DND-41 (cell line): ENCODE results near the gene RASSF10.

Source experiments
- ATAC-seq: fragments of 200-7000 bp; cut with Tn5 transposase; 3 replicates; pipeline ENCODE4 v1.9.1; 2021; ENCODE audit warnings: low read depth; ENCODE audit not compliant: insufficient read depth
- DNase-seq: peaks from one replicate; pipeline ENCODE4 v3.0.0-alpha.2; 2020
- H2AFZ ChIP-seq: 2 replicates; pipeline ENCODE4 v1.6.0; 2012; ENCODE audit warnings: low read depth, low read length
- H3K27ac ChIP-seq: 2 replicates; pipeline ENCODE4 v1.5.1; 2012; ENCODE audit warnings: low read length, inconsistent platforms
- H3K27me3 ChIP-seq: fragments of 200-600 bp; sonication (generic); 2 replicates; pipeline ENCODE4 v1.6.0; 2012; ENCODE audit warnings: low read length, mild to moderate bottlenecking, inconsistent platforms; ENCODE audit not compliant: insufficient read depth, poor library complexity
- H3K36me3 ChIP-seq: 2 replicates; pipeline ENCODE4 v1.5.1; 2012; ENCODE audit warnings: low read length, inconsistent platforms; ENCODE audit not compliant: insufficient read depth
- H3K4me1 ChIP-seq: 2 replicates; pipeline ENCODE4 v1.5.1; 2012; ENCODE audit warnings: mild to moderate bottlenecking, low read length; ENCODE audit not compliant: insufficient read depth
- H3K4me2 ChIP-seq: 2 replicates; pipeline ENCODE4 v1.6.0; 2012; ENCODE audit warnings: mild to moderate bottlenecking, moderate library complexity, low read length, inconsistent platforms; ENCODE audit not compliant: insufficient read depth
- H3K4me3 ChIP-seq, 2 experiments: fragments of 200-600 bp in 1 of 2; shearing (Covaris generic) in 1 of 2; 2 replicates each; pipeline ENCODE4 v1.5.1; 2012 to 2016; ENCODE audit warnings: inconsistent platforms in 2 of 2, low read length in 2 of 2, mild to moderate bottlenecking in 2 of 2, low read depth in 1 of 2, moderate library complexity in 1 of 2
- H3K79me2 ChIP-seq: 2 replicates; pipeline ENCODE4 v1.6.0; 2012; ENCODE audit warnings: low read length, inconsistent platforms; ENCODE audit not compliant: insufficient read depth
- H3K9ac ChIP-seq: 2 replicates; pipeline ENCODE4 v1.6.0; 2012; ENCODE audit warnings: low read depth, mild to moderate bottlenecking, inconsistent platforms, low read length, moderate library complexity
- H3K9me3 ChIP-seq: 2 replicates; pipeline ENCODE4 v1.5.1; 2012; ENCODE audit warnings: low read length, moderate library complexity, mild to moderate bottlenecking, inconsistent platforms; ENCODE audit not compliant: insufficient read depth, severe bottlenecking
- H4K20me1 ChIP-seq: 2 replicates; pipeline ENCODE4 v1.6.0; 2012; ENCODE audit warnings: low read length; ENCODE audit not compliant: insufficient read depth
- EZH2 ChIP-seq: IDR thresholded peaks from 3 replicates; pipeline ENCODE4 v1.6.1; 2012; ENCODE audit warnings: borderline replicate concordance, low read depth, mild to moderate bottlenecking, moderate library complexity, low read length, inconsistent platforms; ENCODE audit not compliant: severe bottlenecking
- TF ChIP-seq, protein P1 (sequence below): IDR thresholded peaks from 2 replicates; pipeline ENCODE4 v1.5.1; 2012; ENCODE audit warnings: borderline replicate concordance, low read length, moderate library complexity, mild to moderate bottlenecking; ENCODE audit not compliant: poor library complexity, severe bottlenecking; ENCODE audit errors: extremely low read depth

RASSF10 gene

DNA sequence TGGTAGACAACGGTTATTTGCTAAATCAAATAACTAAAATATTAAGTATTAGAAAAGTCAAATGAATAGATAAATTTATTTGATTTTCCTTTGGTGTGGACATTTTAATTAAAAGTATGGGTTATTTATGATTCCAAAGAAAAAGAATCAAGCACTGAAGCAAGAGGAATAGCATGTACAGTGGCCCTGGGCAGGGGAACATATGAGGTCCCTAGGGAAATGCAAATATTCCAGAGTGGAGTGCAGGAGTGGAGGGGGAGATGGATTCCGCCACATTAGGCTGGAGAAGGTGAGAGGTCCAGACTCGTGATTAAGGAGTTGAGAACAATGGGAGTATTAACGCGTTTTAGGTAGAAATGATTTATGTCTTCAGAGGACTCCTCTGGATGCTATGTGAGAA lies 30.0 kb downstream of the RASSF10 start:
- DNase-seq = no peak
- Histone ChIP-seq H3K4me2 (no peak overlapping the region), H4K20me1 (no peaks in the 10 kb centered on the region), H3K27ac (no peak overlapping the region), H3K36me3 (no peaks in the 10 kb centered on the region), H3K4me1 (no peaks in the 10 kb centered on the region), H2AFZ (no peak overlapping the region), H3K79me2 (no peaks in the 10 kb centered on the region), H3K9me3 (no peaks in the 10 kb centered on the region), H3K4me3 (no peak overlapping the region), H3K27me3 (peaks cover 46% of the 10 kb centered on the region), H3K9ac (no peak overlapping the region)
- no peak for ATAC-seq
- TF ChIP-seq EZH2 = no peak
- TF ChIP-seq, protein P1, sequence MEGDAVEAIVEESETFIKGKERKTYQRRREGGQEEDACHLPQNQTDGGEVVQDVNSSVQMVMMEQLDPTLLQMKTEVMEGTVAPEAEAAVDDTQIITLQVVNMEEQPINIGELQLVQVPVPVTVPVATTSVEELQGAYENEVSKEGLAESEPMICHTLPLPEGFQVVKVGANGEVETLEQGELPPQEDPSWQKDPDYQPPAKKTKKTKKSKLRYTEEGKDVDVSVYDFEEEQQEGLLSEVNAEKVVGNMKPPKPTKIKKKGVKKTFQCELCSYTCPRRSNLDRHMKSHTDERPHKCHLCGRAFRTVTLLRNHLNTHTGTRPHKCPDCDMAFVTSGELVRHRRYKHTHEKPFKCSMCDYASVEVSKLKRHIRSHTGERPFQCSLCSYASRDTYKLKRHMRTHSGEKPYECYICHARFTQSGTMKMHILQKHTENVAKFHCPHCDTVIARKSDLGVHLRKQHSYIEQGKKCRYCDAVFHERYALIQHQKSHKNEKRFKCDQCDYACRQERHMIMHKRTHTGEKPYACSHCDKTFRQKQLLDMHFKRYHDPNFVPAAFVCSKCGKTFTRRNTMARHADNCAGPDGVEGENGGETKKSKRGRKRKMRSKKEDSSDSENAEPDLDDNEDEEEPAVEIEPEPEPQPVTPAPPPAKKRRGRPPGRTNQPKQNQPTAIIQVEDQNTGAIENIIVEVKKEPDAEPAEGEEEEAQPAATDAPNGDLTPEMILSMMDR = no peak

DNA sequence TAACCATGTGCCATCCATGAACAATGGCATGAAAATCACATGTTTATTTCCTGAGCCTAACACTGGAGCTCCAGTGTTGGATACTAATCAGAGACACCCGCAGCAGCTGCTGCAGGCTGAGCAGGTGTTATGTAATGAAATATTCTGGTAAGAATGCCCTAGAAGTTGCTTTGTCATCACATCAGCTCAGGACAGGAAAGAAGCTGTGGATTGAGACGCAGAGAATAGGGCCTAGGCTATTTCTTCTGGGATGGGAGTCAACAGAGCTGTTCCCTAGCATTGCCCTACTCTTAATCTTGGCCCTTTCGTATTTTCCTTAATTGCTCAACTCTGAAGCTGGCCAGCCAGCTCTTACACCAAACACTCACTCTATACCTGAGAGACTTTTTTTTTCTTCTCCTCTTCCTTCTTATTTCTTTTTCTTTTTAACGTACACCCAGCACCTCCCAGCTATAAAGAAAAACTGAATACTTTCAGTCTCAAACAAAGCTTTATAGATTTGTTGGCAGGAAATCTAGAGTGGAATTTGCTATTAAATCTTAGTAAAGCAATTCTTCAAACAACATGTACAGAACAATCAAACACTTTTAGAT lies 31.9 kb downstream of the RASSF10 start:
- Histone ChIP-seq H3K79me2 (no peaks in the 10 kb centered on the region), H4K20me1 (no peaks in the 10 kb centered on the region), H3K4me3 (no peak overlapping the region), H3K27me3 (peaks cover 41% of the 10 kb centered on the region), H2AFZ (no peak overlapping the region), H3K4me1 (no peaks in the 10 kb centered on the region), H3K9me3 (no peaks in the 10 kb centered on the region), H3K9ac (no peak overlapping the region), H3K36me3 (no peaks in the 10 kb centered on the region), H3K4me2 (no peak overlapping the region), H3K27ac (no peak overlapping the region)
- no peak for ATAC-seq
- no peak for DNase-seq
- TF ChIP-seq, protein P1 = no peak
- TF ChIP-seq EZH2 = no peak

DNA sequence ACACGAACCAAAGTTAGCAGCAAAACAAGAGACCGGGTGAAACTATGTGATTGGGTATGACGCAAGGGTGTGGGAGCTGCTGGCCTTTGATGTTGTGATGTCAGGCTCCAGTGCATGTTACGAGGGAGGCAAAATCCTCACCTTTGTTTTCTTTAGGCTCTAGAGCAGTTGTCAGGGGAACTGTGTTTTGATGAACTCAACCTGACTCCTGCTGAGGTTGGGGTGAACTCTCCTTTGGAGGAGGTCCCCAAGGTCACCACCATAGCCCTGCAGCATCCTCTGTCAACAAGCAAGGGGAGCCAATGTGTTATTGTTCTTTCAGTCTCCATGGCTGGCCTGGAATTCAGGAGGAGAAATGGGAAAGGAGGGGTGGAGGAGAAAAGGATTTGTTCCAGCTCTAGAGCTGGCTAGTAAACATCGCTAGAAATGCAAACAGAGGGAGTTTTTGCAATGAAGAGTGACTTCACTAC lies 33.8 kb downstream of the RASSF10 start:
- no peaks in the 10 kb centered on the region for H3K4me1 ChIP-seq
- no peak for ATAC-seq
- no peak overlapping the region for H3K4me3 ChIP-seq
- no peak overlapping the region for H3K9ac ChIP-seq
- peaks cover 29% of the 10 kb centered on the region for H3K27me3 ChIP-seq
- H3K4me2 ChIP-seq = no peak overlapping the region
- H3K36me3 ChIP-seq = no peaks in the 10 kb centered on the region
- no peak overlapping the region for H2AFZ ChIP-seq
- H3K79me2 ChIP-seq = no peaks in the 10 kb centered on the region
- DNase-seq = no peak
- H3K27ac ChIP-seq = no peak overlapping the region
- TF ChIP-seq, protein P1 = no peak
- TF ChIP-seq EZH2 = no peak
- no peaks in the 10 kb centered on the region for H4K20me1 ChIP-seq
- no peaks in the 10 kb centered on the region for H3K9me3 ChIP-seq
